ENCODE data around the gene LTBP2.

The LTBP2 gene

GRCh38 chr14:74641601-74642391 lies 29.8 kb upstream of the LTBP2 start:
- no peak for DNase-seq (ENCODE audit: low spot score)
- in situ Hi-C loops (cut with MboI; ENCODE audit: low pct_unique_long_range_greater_than_20kb, low sequenced_read_pairs, unreplicated experiment), result no loop called here
- TF ChIP-seq CTCF (IDR thresholded peaks at IDR 0.05; ENCODE audit: extremely low read depth, insufficient read depth, missing control alignments), result no peak

- DNase-seq (ENCODE audit: low spot score), result no peak
- no peak for TF ChIP-seq CTCF (IDR thresholded peaks at IDR 0.05; ENCODE audit: extremely low read depth, insufficient read depth, missing control alignments)
- in situ Hi-C loops (cut with MboI; ENCODE audit: low pct_unique_long_range_greater_than_20kb, low sequenced_read_pairs, unreplicated experiment), result no loop called here
Measured at GRCh38 chr14:74638966-74639365, 26.9 kb upstream of the LTBP2 start.

- no peak for TF ChIP-seq CTCF (IDR thresholded peaks at IDR 0.05; ENCODE audit: extremely low read depth, insufficient read depth, missing control alignments)
- no peak for DNase-seq (ENCODE audit: low spot score)
- in situ Hi-C loops (cut with MboI; ENCODE audit: low pct_unique_long_range_greater_than_20kb, low sequenced_read_pairs, unreplicated experiment), result no loop called here
Measured at GRCh38 chr14:74638066-74638465, 26.0 kb upstream of the LTBP2 start.

GRCh38 chr14:74637178-74637550 lies 25.1 kb upstream of the LTBP2 start:
- no peak for DNase-seq (ENCODE audit: low spot score)
- no peak for TF ChIP-seq CTCF (IDR thresholded peaks at IDR 0.05; ENCODE audit: extremely low read depth, insufficient read depth, missing control alignments)
- in situ Hi-C loops (cut with MboI; ENCODE audit: low pct_unique_long_range_greater_than_20kb, low sequenced_read_pairs, unreplicated experiment), result no loop called here

GRCh38 chr14:74636424-74637177 lies 24.6 kb upstream of the LTBP2 start:
- no peak for DNase-seq (ENCODE audit: low spot score)
- no peak for TF ChIP-seq CTCF (IDR thresholded peaks at IDR 0.05; ENCODE audit: extremely low read depth, insufficient read depth, missing control alignments)
- in situ Hi-C loops (cut with MboI; ENCODE audit: low pct_unique_long_range_greater_than_20kb, low sequenced_read_pairs, unreplicated experiment), result no loop called here

- no peak for TF ChIP-seq CTCF (IDR thresholded peaks at IDR 0.05; ENCODE audit: extremely low read depth, insufficient read depth, missing control alignments)
- in situ Hi-C loops (cut with MboI; ENCODE audit: low pct_unique_long_range_greater_than_20kb, low sequenced_read_pairs, unreplicated experiment), result no loop called here
- no peak for DNase-seq (ENCODE audit: low spot score)
Measured at GRCh38 chr14:74635847-74636246, 23.8 kb upstream of the LTBP2 start.
